OCI-LY3 (cell line): ENCODE measurements around the gene RBCK1.

Source experiments
- H2AFZ ChIP-seq: fragments of 200-600, 300-600 bp; shearing (Covaris generic); 2 replicates; pipeline ENCODE4 v1.6.0; 2014; ENCODE audit warnings: antibody characterized with exemption, low read depth, low read length
- H3K27ac ChIP-seq: fragments of 200-600, 300-600 bp; sonication (generic); 2 replicates; pipeline ENCODE4 v1.5.1; 2014; ENCODE audit warnings: mild to moderate bottlenecking, low read length, moderate library complexity, mixed read lengths
- H3K27me3 ChIP-seq: fragments of 200-600, 300-600 bp; sonication (generic); 2 replicates; pipeline ENCODE4 v1.6.1; 2014; ENCODE audit warnings: low read depth, low read length, mixed read lengths
- H3K36me3 ChIP-seq: fragments of 200-600, 300-600 bp; sonication (generic); replicated peaks from 2 replicates; pipeline ENCODE3; 2014; ENCODE audit warnings: low read depth, low read length, mixed read lengths
- H3K4me1 ChIP-seq: fragments of 300-600, 200-600 bp; sonication (generic); 2 replicates; pipeline ENCODE4 v1.6.1; 2014; ENCODE audit warnings: low read length, mixed read lengths
- H3K4me2 ChIP-seq: fragments of 200-600, 300-600 bp; sonication (generic); 2 replicates; pipeline ENCODE4 v1.6.1; 2014; ENCODE audit warnings: low read length, mixed read lengths
- H3K4me3 ChIP-seq: fragments of 300-600, 200-600 bp; sonication (generic); 2 replicates; pipeline ENCODE4 v1.5.1; 2014; ENCODE audit warnings: antibody characterized with exemption, mild to moderate bottlenecking, low read length, moderate library complexity
- H3K79me2 ChIP-seq: fragments of 300-600, 200-600 bp; shearing (Covaris generic); 2 replicates; pipeline ENCODE4 v1.6.1; 2014; ENCODE audit warnings: mild to moderate bottlenecking, low read length, mixed read lengths
- H3K9ac ChIP-seq: fragments of 300-600, 200-600 bp; shearing (Covaris generic); 2 replicates; pipeline ENCODE4 v1.6.0; 2014; ENCODE audit warnings: mild to moderate bottlenecking, low read length, moderate library complexity
- H3K9me3 ChIP-seq: fragments of 200-600, 300-600 bp; shearing (Covaris generic); 2 replicates; pipeline ENCODE4 v1.6.1; 2014; ENCODE audit warnings: low read length, mixed read lengths; ENCODE audit not compliant: insufficient read depth
- H4K20me1 ChIP-seq: fragments of 200-600, 300-600 bp; sonication (generic); 2 replicates; pipeline ENCODE4 v1.6.1; 2016; ENCODE audit warnings: low read length, mixed read lengths; ENCODE audit not compliant: insufficient read depth
- CTCF ChIP-seq: fragments of 200-600, 300-600 bp; sonication (generic); IDR thresholded peaks from 2 replicates; pipeline ENCODE4 v1.5.1; 2014; ENCODE audit warnings: antibody characterized with exemption, low read length, low read depth
- EZH2phosphoT487 ChIP-seq: fragments of 200-600 bp; shearing (Covaris generic); IDR thresholded peaks from 2 replicates; pipeline ENCODE4 v1.6.1; 2018; ENCODE audit warnings: antibody characterized with exemption, mixed run types, low read depth

The RBCK1 gene

GRCh38 chr20:400128-400453, 8.0 kb upstream of the RBCK1 start:
- no peak overlapping the region for H3K4me3 ChIP-seq
- no peak overlapping the region for H3K27ac ChIP-seq
- H3K79me2 ChIP-seq, result no peaks in the 10 kb centered on the region
- H3K9ac ChIP-seq, result no peak overlapping the region
- no peak overlapping the region for H3K4me2 ChIP-seq
- H3K27me3 ChIP-seq, result no peaks in the 10 kb centered on the region
- H3K4me1 ChIP-seq, result no peaks in the 10 kb centered on the region
- no peak overlapping the region for H2AFZ ChIP-seq
- no peaks in the 10 kb centered on the region for H3K9me3 ChIP-seq
- peaks cover 23% of the 10 kb centered on the region for H3K36me3 ChIP-seq
- H4K20me1 ChIP-seq, result no peaks in the 10 kb centered on the region
- no peak for TF ChIP-seq EZH2phosphoT487
- TF ChIP-seq CTCF, result no peak

GRCh38 chr20:400454-401275, 7.4 kb upstream of the RBCK1 start:
- Histone ChIP-seq H3K79me2 (no peaks in the 10 kb centered on the region), H3K27ac (no peak overlapping the region), H2AFZ (no peak overlapping the region), H4K20me1 (no peaks in the 10 kb centered on the region), H3K27me3 (no peaks in the 10 kb centered on the region), H3K4me1 (no peaks in the 10 kb centered on the region), H3K4me2 (no peak overlapping the region), H3K9ac (no peak overlapping the region), H3K36me3 (peaks cover 20% of the 10 kb centered on the region), H3K9me3 (no peaks in the 10 kb centered on the region), H3K4me3 (no peak overlapping the region)
- TF ChIP-seq CTCF (no peak), EZH2phosphoT487 (no peak)

GRCh38 chr20:401682-402495, 6.2 kb upstream of the RBCK1 start:
- no peak overlapping the region for H3K4me3 ChIP-seq
- H3K27me3 ChIP-seq, result no peaks in the 10 kb centered on the region
- H3K4me1 ChIP-seq, result peaks cover 3% of the 10 kb centered on the region
- H3K27ac ChIP-seq, result no peak overlapping the region
- H2AFZ ChIP-seq, result no peak overlapping the region
- H3K79me2 ChIP-seq, result no peaks in the 10 kb centered on the region
- no peak overlapping the region for H3K9ac ChIP-seq
- H3K9me3 ChIP-seq, result no peaks in the 10 kb centered on the region
- no peak overlapping the region for H3K4me2 ChIP-seq
- TF ChIP-seq EZH2phosphoT487, result no peak
- TF ChIP-seq CTCF, result no peak
- peaks cover 9% of the 10 kb centered on the region for H3K36me3 ChIP-seq
- no peaks in the 10 kb centered on the region for H4K20me1 ChIP-seq

- Histone ChIP-seq H3K79me2 (no peaks in the 10 kb centered on the region), H2AFZ (no peak overlapping the region), H3K9me3 (no peaks in the 10 kb centered on the region), H3K27me3 (no peaks in the 10 kb centered on the region), H3K4me3 (no peak overlapping the region), H4K20me1 (no peaks in the 10 kb centered on the region), H3K9ac (no peak overlapping the region), H3K4me1 (peaks cover 6% of the 10 kb centered on the region), H3K4me2 (no peak overlapping the region), H3K36me3 (peaks cover 5% of the 10 kb centered on the region), H3K27ac (no peak overlapping the region)
- TF ChIP-seq EZH2phosphoT487 (no peak), CTCF (no peak)
These were observed 5.6 kb upstream of the RBCK1 start for GRCh38 chr20:402496-402885.
